ENCODE measurements around the gene ANKRD13D. TPM values are rescaled to one million over a fixed set of nuclear protein-coding genes. Genes with fewer than 3 reads are reported as not detected.
A peak's percentile ranks its signal among the peaks of the same experiment; 100 is the strongest.

Gene ANKRD13D
- total and polyA plus RNA-seq, 2 of the 8 experiments (the other 6 are each of a cell fraction or from before 2014, with no cell fraction given): 24.9 to 26.5 TPM

DNA sequence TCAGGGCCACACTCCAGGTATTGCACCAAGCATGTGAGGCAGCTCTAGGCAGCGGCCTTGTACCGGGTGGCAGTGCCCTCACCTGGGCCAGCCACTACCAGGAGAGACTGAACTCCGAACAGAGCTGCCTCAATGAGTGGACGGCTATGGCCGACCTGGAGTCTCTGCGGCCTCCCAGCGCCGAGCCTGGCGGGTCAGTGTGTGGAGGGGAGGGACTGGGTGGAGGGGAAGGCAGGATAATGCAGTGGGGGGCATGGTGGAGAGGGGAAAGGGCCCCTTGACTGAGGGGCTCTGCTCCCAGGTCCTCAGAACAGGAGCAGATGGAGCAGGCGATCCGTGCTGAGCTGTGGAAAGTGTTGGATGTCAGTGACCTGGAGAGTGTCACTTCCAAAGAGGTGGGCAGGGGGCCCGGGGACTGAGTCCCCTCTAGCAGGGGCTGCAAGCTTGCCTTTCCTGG lies 18.5 kb downstream of the ANKRD13D start:
- 83% methylated on average over 12 of the region's 12 CpGs; no CpG with 5 or more reads in 1 of the 2 experiments for WGBS, 2 experiments (ENCODE audit: extremely low coverage in 1 of 2, insufficient coverage in 1 of 2, insufficient read length in 1 of 2, insufficient replicate concordance in 2 of 2, low coverage in 1 of 2, low lambda C conversion rate in 2 of 2, missing lambda C conversion rate in 1 of 2)
- ChIA-PET POLR2A (ENCODE audit: partially characterized antibody) (interaction anchor here (0.6 to 1.4 kb wide), 2 partner anchors 32 to 69 kb away, joined by 3 to 4 read pairs; no protein-coding TSS in a partner anchor), CTCF (ENCODE audit: partially characterized antibody) (interaction anchor here (1.2 to 3.9 kb wide), 5 partner anchors 10 to 74 kb away, joined by 3 to 14 read pairs (median 5); no protein-coding TSS in a partner anchor)
- TF ChIP-seq, protein P1, sequence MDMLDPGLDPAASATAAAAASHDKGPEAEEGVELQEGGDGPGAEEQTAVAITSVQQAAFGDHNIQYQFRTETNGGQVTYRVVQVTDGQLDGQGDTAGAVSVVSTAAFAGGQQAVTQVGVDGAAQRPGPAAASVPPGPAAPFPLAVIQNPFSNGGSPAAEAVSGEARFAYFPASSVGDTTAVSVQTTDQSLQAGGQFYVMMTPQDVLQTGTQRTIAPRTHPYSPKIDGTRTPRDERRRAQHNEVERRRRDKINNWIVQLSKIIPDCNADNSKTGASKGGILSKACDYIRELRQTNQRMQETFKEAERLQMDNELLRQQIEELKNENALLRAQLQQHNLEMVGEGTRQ (IDR thresholded peaks at IDR 0.05; ENCODE audit: low read length): no peak
- TF ChIP-seq CBX8 (IDR thresholded peaks at IDR 0.05; ENCODE audit: borderline replicate concordance, low read depth, low read length): no peak
- TF ChIP-seq TEAD4 (IDR thresholded peaks at IDR 0.05; ENCODE audit: low read depth, low read length): no peak
- no peak for TF ChIP-seq NRF1 (IDR thresholded peaks at IDR 0.05; ENCODE audit: low read depth, low read length)
- TF ChIP-seq PHF8 (conservative IDR thresholded peaks at IDR 0.05; ENCODE audit: low read depth, low read length): no peak
- no peak for TF ChIP-seq RXRA (IDR thresholded peaks at IDR 0.05; ENCODE audit: insufficient read depth, low read depth, low read length)
- TF ChIP-seq YY1 (IDR thresholded peaks at IDR 0.05; ENCODE audit: low read depth, low read length): no peak
- no peak for TF ChIP-seq ASH2L (IDR thresholded peaks at IDR 0.05; ENCODE audit: low read length)
- no peak for TF ChIP-seq MAFK (IDR thresholded peaks at IDR 0.05; ENCODE audit: low read depth, low read length)
- no peak for TF ChIP-seq RAD21 (IDR thresholded peaks at IDR 0.05 in 1 of 2, conservative IDR thresholded peaks at IDR 0.05 in 1 of 2; ENCODE audit: low read depth in 2 of 2, low read length in 2 of 2)
- TF ChIP-seq KDM5A (IDR thresholded peaks at IDR 0.05; ENCODE audit: low read length): no peak
- no peak for TF ChIP-seq HDAC2 (IDR thresholded peaks at IDR 0.05; ENCODE audit: borderline replicate concordance in 1 of 2, low read depth in 2 of 2, low read length in 2 of 2)

More for the DNA sequence above, 18.5 kb downstream of the ANKRD13D start:
- Histone ChIP-seq H2BK120ac (replicated peaks; ENCODE audit: low read depth, low read length) (no peak overlapping the region), H4K5ac (ENCODE audit: insufficient read length, low read depth, low read length) (no peak overlapping the region), H3K9ac (replicated peaks in 1 of 4; ENCODE audit: extremely low read depth in 1 of 4, low read depth in 3 of 4, low read length in 3 of 4) (no peak overlapping the region), H3K4me2 (ENCODE audit: insufficient read depth in 1 of 2, low read depth in 2 of 2, low read length in 2 of 2) (no peak overlapping the region), H3K36me3 (ENCODE audit: control insufficient read depth in 2 of 4, insufficient read depth in 4 of 4, low read length in 3 of 4) (peaks cover 0 to 4% (median 0%) of the 10 kb centered on the region in 4 experiments; a peak in 2 of 8 replicates), H2BK12ac (ENCODE audit: low read depth, low read length) (0 out of 2 replicates have a peak overlapping the region, but pooled peaks have one; percentile 17), H3K4ac (replicated peaks; ENCODE audit: insufficient read length, low read depth, low read length) (no peak overlapping the region), H3K9me3 (ENCODE audit: insufficient read depth in 2 of 2, low read depth in 1 of 2, low read length in 1 of 2) (no peaks in the 10 kb centered on the region), H2BK15ac (ENCODE audit: low read length) (no peak overlapping the region), H3K23me2 (ENCODE audit: low read depth, low read length) (peaks cover 13% of the 10 kb centered on the region; the same call in 1 of the 2 replicates), H2AFZ (ENCODE audit: low read length) (no peak overlapping the region), H3K18ac (ENCODE audit: extremely low read depth, low read length) (no peak overlapping the region), H3K14ac (ENCODE audit: insufficient read length) (no peak overlapping the region), H2BK5ac (ENCODE audit: low read depth, low read length) (no peak overlapping the region), H3K23ac (ENCODE audit: insufficient read length) (no peak overlapping the region), H2AK5ac (ENCODE audit: low read depth, low read length) (no peak overlapping the region), H3K79me2 (ENCODE audit: control insufficient read depth in 1 of 2, insufficient read depth in 2 of 2, low read length in 2 of 2) (no peaks in the 10 kb centered on the region), H3K4me3 (ENCODE audit: extremely low read depth in 1 of 4, insufficient read depth in 2 of 4, low read depth in 3 of 4, low read length in 4 of 4) (no peak overlapping the region), H3K27me3 (replicated peaks in 1 of 4; ENCODE audit: control insufficient read depth in 3 of 4, extremely low read depth in 1 of 4, insufficient read depth in 3 of 4, low read length in 3 of 4) (peaks cover 0 to 11% (median 7%) of the 10 kb centered on the region in 4 experiments; a peak in 5 of 7 replicates), H2BK20ac (ENCODE audit: low read length) (no peak overlapping the region), H4K20me1 (replicated peaks in 1 of 2; ENCODE audit: control insufficient read depth in 1 of 2, insufficient read depth in 2 of 2, low read length in 2 of 2) (peaks cover 0 to 7% of the 10 kb centered on the region in 2 experiments), H3K79me1 (ENCODE audit: low read depth, low read length) (no peaks in the 10 kb centered on the region), H4K8ac (ENCODE audit: extremely low read depth, insufficient read depth, low read length) (peak overlapping the region; percentile 23; the same call in 1 of the 2 replicates), H3K56ac (replicated peaks; ENCODE audit: insufficient read length, low read depth, low read length) (no peak overlapping the region), H3K4me1 (replicated peaks in 1 of 4; ENCODE audit: control insufficient read depth in 3 of 4, insufficient read depth in 4 of 4, low read length in 3 of 4) (peaks cover 0 to 8% (median 8%) of the 10 kb centered on the region in 4 experiments; a peak in 5 of 7 replicates), H3K27ac (ENCODE audit: low read depth, low read length) (no peak overlapping the region), H4K91ac (replicated peaks; ENCODE audit: insufficient read length, low read length) (no peak overlapping the region)
- no peak for FAIRE-seq
- no peak for DNase-seq (ENCODE audit: low read depth in 1 of 2, low spot score in 2 of 2)
